GM19397 (cell line): Measurements from ENCODE around the gene CHKA.

Experiments
- ATAC-seq: cut with Tn5 transposase; IDR thresholded peaks from one replicate; pipeline ENCODE4 v1.9.1; 2021; ENCODE audit warnings: mild to moderate bottlenecking, moderate library complexity; ENCODE audit not compliant: unreplicated experiment

The CHKA gene

GRCh38 chr11:68047437-68048290 is 73.5 kb downstream of the CHKA start:
- ATAC-seq: no peak

- no peak for ATAC-seq
These were observed 76.3 kb downstream of the CHKA start for GRCh38 chr11:68044898-68045351.

- ATAC-seq: no peak
These were observed 76.9 kb downstream of the CHKA start for GRCh38 chr11:68044145-68044813.

- no peak for ATAC-seq
These were observed 77.6 kb downstream of the CHKA start for GRCh38 chr11:68043349-68044144.

- ATAC-seq: no peak
These were observed 78.2 kb downstream of the CHKA start for GRCh38 chr11:68043029-68043348.

GRCh38 chr11:68042219-68043028 is 78.8 kb downstream of the CHKA start:
- no peak for ATAC-seq

- ATAC-seq: no peak
These were observed 79.5 kb downstream of the CHKA start for GRCh38 chr11:68041617-68042218.

DNA sequence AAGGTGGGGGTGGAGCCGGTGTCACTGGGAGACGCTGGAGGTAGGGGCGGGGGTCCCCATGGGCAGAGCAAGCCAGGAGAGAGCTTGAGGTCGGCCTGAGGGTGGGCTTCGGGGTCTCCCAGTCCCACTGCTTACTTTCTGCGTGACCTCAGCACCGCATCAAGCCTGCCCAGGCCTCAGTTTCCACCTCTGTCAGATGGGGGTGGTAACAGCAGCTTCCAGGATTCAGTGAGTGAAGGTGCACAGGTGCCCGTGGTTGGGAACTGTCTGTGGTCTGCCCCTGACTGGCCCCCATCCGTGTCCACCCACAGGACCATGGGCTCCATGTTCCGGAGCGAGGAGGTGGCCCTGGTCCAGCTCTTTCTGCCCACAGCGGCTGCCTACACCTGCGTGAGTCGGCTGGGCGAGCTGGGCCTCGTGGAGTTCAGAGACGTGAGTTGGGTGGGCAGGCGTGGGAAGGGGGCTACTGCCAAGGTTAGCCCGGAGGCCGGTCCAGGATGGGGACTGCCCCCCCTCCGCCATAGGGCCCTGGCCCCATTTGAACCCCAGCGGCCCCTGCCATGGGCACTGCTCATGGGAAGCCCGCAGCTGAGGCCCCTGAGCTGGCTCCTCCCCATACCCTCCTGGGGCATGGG is 80.1 kb downstream of the CHKA start:
- no peak for ATAC-seq

DNA sequence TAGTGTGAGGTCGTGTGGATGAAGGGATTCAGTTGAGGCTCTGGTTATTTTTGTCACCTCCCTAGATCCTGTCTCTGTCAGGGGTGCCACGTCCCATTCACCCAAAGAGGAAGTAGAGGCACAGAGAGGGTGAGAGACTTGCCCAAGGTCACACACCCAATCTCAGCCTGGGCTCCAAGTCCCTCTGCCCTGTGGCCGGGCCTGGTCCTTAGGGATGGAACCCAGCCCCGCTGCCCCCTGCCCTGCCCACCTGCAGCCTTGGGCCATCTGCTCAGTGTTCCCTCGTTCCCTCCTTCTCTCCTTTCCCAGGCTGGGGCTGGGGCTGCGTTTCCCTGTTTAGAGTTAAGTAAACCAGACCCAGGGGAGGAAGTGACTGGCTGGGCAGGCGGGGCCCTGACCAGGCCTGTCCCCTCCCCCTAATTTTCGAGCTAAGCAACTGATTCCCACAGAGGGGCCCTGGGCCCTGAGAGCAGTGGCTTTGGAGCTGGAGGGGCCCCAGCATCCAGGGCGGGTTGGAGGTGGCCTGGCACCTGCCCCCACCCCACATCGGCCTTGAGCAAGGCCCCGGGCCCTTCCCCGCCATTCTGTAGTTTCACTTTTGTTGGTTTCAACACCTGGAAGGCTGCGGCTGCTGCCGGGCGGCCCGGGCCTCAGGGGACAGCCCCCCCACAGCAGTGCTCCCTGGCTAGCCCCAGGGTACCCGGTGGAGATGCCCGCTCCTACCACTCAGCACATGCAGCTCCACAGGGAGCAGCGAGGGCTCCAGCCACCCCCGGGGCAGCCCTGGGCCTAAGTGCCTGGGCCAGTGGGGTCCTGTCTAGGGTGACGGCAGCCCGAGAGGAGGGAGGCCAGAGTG is 80.9 kb downstream of the CHKA start:
- ATAC-seq: peak; percentile 45

- ATAC-seq: no peak
These were observed 81.6 kb downstream of the CHKA start for GRCh38 chr11:68039526-68040086.

- ATAC-seq: no peak
These were observed 82.3 kb downstream of the CHKA start, which contains the start of gene TCIRG1 for GRCh38 chr11:68038718-68039525. TSS of gene TCIRG1 (plus strand) at chr11:68039025. CDS start at chr11:68041272, 2,247 bp downstream.

DNA sequence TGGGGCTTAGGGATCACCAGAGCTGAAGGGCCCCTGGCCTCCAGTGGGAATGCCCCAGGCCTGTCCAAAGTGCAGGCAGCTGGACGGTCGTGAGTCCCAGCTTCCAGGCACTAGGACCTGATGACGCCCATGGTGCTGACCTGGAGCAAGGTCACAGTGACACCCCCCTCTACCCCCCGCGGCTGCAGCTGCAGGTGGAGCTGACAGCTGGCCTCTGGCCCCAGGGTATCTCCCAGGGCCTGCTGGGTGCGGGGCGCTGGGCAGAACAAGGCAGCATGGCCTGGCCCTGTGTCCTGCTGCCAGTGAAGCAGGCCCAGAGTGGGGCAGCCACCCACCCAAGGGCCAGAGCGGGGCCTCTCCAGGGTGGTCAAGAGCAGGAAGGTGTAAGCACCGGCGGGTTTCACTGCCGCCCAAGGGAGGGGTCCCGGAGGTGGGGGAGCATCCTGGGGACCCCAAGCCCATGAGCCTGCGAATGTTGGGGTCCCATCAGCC is 82.9 kb downstream of the CHKA start:
- ATAC-seq: no peak

GRCh38 chr11:68037411-68038225 is 83.6 kb downstream of the CHKA start:
- no peak for ATAC-seq

DNA sequence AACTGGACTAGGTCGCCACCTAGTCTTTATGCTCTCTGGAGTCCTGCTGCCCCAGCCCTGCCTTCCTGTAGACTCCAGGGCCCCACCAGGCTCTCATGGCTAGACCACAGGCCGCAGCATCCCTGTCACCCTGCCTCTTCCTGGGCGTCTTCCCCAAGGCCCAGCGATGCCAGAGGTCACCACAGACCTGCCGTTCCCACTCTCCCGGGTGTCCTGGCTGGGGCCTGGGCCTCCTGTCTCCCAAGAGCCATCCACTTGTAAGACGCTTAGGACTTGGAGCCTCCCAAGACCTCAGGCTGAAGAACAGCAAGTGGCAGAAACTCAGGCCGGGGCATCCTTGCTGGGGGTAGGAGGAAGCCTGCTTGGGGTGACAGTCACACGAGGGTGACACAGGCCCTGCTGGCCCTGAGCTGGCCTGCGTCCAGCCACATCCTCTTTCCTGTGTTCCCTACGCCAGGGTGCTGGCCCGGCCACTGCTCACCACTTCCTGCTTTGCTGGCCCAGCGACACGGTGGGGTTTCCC is 84.4 kb downstream of the CHKA start:
- ATAC-seq: no peak

- no peak for ATAC-seq
These were observed 85.0 kb downstream of the CHKA start for GRCh38 chr11:68036141-68036716.

- ATAC-seq: no peak
These were observed 85.8 kb downstream of the CHKA start for GRCh38 chr11:68035266-68035876.
